Gastrocnemius medialis (tissue), 4 donors: ENCODE data around the gene TSPAN16. TPM values are rescaled to one million over a fixed set of nuclear protein-coding genes. Genes with fewer than 3 reads are reported as not detected.

Experiments used
- ATAC-seq, 2 donors: fragments of 150-250 bp; one replicate each; pipeline ENCODE4 v1.9.1; 2016
- DNase-seq, 2 donors: peaks; one replicate each; pipeline ENCODE4 v3.0.0-alpha.2; 2019
- H3K27ac ChIP-seq, 4 donors: fragments of 200-600 bp; sonication (generic); 1 replicate in 1 of 4; 2 replicates in 3 of 4; pipeline ENCODE4 v1.5.1; 2016 to 2018; ENCODE audit warnings: mild to moderate bottlenecking in 2 of 4, moderate library complexity in 1 of 4
- H3K27me3 ChIP-seq, 3 donors: fragments of 200-600 bp; sonication (generic) in 2 of 3; 1 replicate in 1 of 3; 2 replicates in 2 of 3; pipeline versions ENCODE4 v1.5.1 to v1.6.0; 2016 to 2019; ENCODE audit warnings: mild to moderate bottlenecking in 1 of 3, moderate library complexity in 1 of 3
- H3K36me3 ChIP-seq, 2 donors: fragments of 200-600 bp; sonication (generic) in 1 of 2; one replicate each; pipeline ENCODE4 v1.5.1; 2017 to 2018
- H3K4me1 ChIP-seq, 2 donors: fragments of 200-600 bp; sonication (generic) in 1 of 2; one replicate each; pipeline ENCODE4 v1.5.1; 2016 to 2017; ENCODE audit warnings: mild to moderate bottlenecking in 2 of 2
- H3K4me3 ChIP-seq, 4 donors: fragments of 200-600 bp; sonication (generic) in 3 of 4; 1 replicate in 1 of 4; 2 replicates in 3 of 4; pipeline ENCODE4 v1.5.1; 2016 to 2019; ENCODE audit warnings: mild to moderate bottlenecking in 2 of 4
- H3K9me3 ChIP-seq, 3 donors: fragments of 200-600 bp; sonication (generic) in 2 of 3; 1 replicate in 1 of 3; 2 replicates in 2 of 3; pipeline ENCODE4 v1.5.1; 2016 to 2019
- CTCF ChIP-seq, 5 experiments: fragments of 450-650 bp in 3 of 5; fragments of 200-600 bp in 2 of 5; sonication (generic) in 2 of 5; IDR thresholded peaks in 4 of 5; conservative IDR thresholded peaks in 1 of 5; 1 replicate in 4 of 5; 2 replicates in 1 of 5; pipeline ENCODE4 v1.5.1; 2016 to 2019; ENCODE audit warnings: antibody characterized with exemption in 5 of 5, mild to moderate bottlenecking in 3 of 5, moderate library complexity in 3 of 5
- POLR2A ChIP-seq, 2 donors: fragments of 450-650 bp; IDR thresholded peaks; one replicate each; pipeline ENCODE4 v1.6.1; 2017; ENCODE audit warnings: antibody characterized with exemption in 2 of 2, mild to moderate bottlenecking in 2 of 2, moderate library complexity in 2 of 2
- in situ Hi-C, 4 donors: fragments of 200-750 bp; cut with MboI; loops; one replicate each; pipeline versions ENCODE4 v1.15.0 to v1.8.0; 2017; ENCODE audit warnings: low sequenced_read_pairs in 4 of 4
- intact Hi-C: fragments of 100-400 bp; cut with DNase I; formaldehyde crosslinking; loops from one replicate; pipeline ENCODE4 v1.15.1; 2023; ENCODE audit warnings: low total_unique reads
- total RNA-seq, 4 donors: library from RNA; depleted of rRNA; stranded (reverse); fragments of >200 nt; gene quantifications; one replicate each; pipeline versions ENCODE4 v1.1.0 to v1.2.3, GENCODE V29; 2016

Gene TSPAN16
- total RNA-seq, 4 donors from 2014 or later = not detected

GRCh38 chr19:11361037-11361770, 65.2 kb downstream of the TSPAN16 start:
- in situ Hi-C loops (no loop called here), intact Hi-C loops (no loop called here)
- H3K27ac ChIP-seq = no peak overlapping the region
- peaks cover 0 to 36% of the 10 kb centered on the region in 2 donors for H3K36me3 ChIP-seq
- H3K9me3 ChIP-seq = no peaks in the 10 kb centered on the region
- TF ChIP-seq POLR2A (IDR thresholded peaks at IDR 0.05) = no peak
- TF ChIP-seq CTCF (IDR thresholded peaks at IDR 0.05 in 4 of 5, conservative IDR thresholded peaks at IDR 0.05 in 1 of 5) = no peak
- H3K4me1 ChIP-seq = no peaks in the 10 kb centered on the region
- DNase-seq (no peak), ATAC-seq (peak in 1 of 2 donors; percentile 26)
- no peak overlapping the region for H3K4me3 ChIP-seq
- no peaks in the 10 kb centered on the region for H3K27me3 ChIP-seq

- intact Hi-C loops (no loop called here), in situ Hi-C loops (no loop called here)
- ATAC-seq (no peak), DNase-seq (no peak)
- no peak overlapping the region for H3K4me3 ChIP-seq
- no peaks in the 10 kb centered on the region for H3K27me3 ChIP-seq
- H3K9me3 ChIP-seq = no peaks in the 10 kb centered on the region
- TF ChIP-seq CTCF (IDR thresholded peaks at IDR 0.05 in 4 of 5, conservative IDR thresholded peaks at IDR 0.05 in 1 of 5) (no peak), POLR2A (IDR thresholded peaks at IDR 0.05) (no peak)
- peaks cover 0 to 36% of the 10 kb centered on the region in 2 donors for H3K36me3 ChIP-seq
- H3K27ac ChIP-seq = no peak overlapping the region
- no peaks in the 10 kb centered on the region for H3K4me1 ChIP-seq
These were observed 66.1 kb downstream of the TSPAN16 start for GRCh38 chr19:11361771-11362731.

GRCh38 chr19:11363881-11364280, 67.9 kb downstream of the TSPAN16 start:
- H3K9me3 ChIP-seq = no peaks in the 10 kb centered on the region
- in situ Hi-C loops = no loop called here
- H3K27ac ChIP-seq = no peak overlapping the region
- intact Hi-C loops = no loop called here
- no peaks in the 10 kb centered on the region for H3K4me1 ChIP-seq
- H3K4me3 ChIP-seq = no peak overlapping the region
- TF ChIP-seq POLR2A (IDR thresholded peaks at IDR 0.05) (no peak), CTCF (IDR thresholded peaks at IDR 0.05 in 4 of 5, conservative IDR thresholded peaks at IDR 0.05 in 1 of 5) (no peak)
- ATAC-seq (no peak), DNase-seq (no peak)
- no peaks in the 10 kb centered on the region for H3K27me3 ChIP-seq
- peaks cover 0 to 36% of the 10 kb centered on the region in 2 donors for H3K36me3 ChIP-seq

- Histone ChIP-seq H3K4me3 (no peak overlapping the region), H3K4me1 (no peaks in the 10 kb centered on the region), H3K27ac (no peak overlapping the region), H3K9me3 (no peaks in the 10 kb centered on the region), H3K36me3 (peaks cover 0 to 34% of the 10 kb centered on the region in 2 donors), H3K27me3 (no peaks in the 10 kb centered on the region)
- TF ChIP-seq CTCF (IDR thresholded peaks at IDR 0.05 in 4 of 5, conservative IDR thresholded peaks at IDR 0.05 in 1 of 5) (no peak), POLR2A (IDR thresholded peaks at IDR 0.05) (no peak)
- no peak for DNase-seq
- no peak for ATAC-seq
- in situ Hi-C loops (no loop called here), intact Hi-C loops (no loop called here)
These were observed 68.4 kb downstream of the TSPAN16 start for GRCh38 chr19:11364296-11364904.
